B cell (primary cell): ENCODE data around the gene GRB10.

Source experiments
- EZH2 ChIP-seq: IDR thresholded peaks from 2 replicates; pipeline ENCODE4 v1.6.1; 2012; ENCODE audit warnings: borderline replicate concordance, low read depth, mild to moderate bottlenecking, moderate library complexity, low read length; ENCODE audit not compliant: insufficient read depth, poor library complexity, severe bottlenecking
- TF ChIP-seq, protein P1 (sequence below): fragments of 200-600 bp; IDR thresholded peaks from one replicate; pipeline ENCODE4 v1.8.0; 2022; ENCODE audit warnings: antibody characterized with exemption, mild to moderate bottlenecking

DNA sequence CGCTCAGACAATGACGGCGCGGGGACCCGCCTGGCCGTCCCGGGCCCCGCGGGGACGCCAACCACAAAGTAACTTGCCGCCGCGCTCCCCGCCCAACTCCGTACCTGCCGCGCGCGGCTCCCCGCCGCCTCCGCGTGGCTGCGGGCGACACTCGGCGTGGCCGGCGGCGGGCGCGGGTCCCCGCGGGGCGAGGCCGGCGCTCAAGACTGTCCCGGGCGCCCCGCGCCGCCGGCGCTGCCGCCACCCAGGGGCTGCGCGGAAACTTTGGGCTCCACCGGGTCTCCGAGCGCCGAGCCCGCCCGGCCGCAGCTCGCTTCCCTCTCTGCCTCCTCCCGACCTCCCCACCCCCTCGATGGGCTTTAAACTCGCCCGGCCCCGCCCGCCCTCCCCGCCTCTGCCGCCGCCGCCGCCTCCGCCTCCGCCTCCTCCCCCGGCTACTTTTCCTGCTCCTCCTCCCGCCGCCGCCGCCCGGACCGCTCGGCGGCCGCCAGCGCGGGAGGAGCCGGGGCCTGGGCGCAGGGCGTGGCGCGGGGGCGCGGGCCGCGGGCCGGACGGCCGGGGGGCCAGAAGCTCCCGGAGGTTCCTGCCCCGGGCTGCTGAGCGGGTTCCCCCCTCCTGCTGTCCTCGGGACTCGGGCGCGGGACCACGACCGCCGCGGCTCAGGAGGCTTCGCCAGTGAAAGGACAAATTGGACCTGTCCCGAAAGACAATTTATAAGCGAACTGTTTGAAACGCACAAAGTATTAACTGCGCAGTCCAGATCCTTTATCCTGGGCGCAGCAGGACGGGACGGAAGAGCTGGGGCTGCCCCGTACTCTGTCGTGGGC is 10.6 kb upstream of the GRB10 start:
- TF ChIP-seq, protein P1, sequence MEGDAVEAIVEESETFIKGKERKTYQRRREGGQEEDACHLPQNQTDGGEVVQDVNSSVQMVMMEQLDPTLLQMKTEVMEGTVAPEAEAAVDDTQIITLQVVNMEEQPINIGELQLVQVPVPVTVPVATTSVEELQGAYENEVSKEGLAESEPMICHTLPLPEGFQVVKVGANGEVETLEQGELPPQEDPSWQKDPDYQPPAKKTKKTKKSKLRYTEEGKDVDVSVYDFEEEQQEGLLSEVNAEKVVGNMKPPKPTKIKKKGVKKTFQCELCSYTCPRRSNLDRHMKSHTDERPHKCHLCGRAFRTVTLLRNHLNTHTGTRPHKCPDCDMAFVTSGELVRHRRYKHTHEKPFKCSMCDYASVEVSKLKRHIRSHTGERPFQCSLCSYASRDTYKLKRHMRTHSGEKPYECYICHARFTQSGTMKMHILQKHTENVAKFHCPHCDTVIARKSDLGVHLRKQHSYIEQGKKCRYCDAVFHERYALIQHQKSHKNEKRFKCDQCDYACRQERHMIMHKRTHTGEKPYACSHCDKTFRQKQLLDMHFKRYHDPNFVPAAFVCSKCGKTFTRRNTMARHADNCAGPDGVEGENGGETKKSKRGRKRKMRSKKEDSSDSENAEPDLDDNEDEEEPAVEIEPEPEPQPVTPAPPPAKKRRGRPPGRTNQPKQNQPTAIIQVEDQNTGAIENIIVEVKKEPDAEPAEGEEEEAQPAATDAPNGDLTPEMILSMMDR: no peak
- TF ChIP-seq EZH2: no peak
